SIG-M5 (cell line): ENCODE results near the gene TRIM64C.
"Not testable (repeated sequence)": the region's sequence is repeated elsewhere in the genome, so short reads cannot be mapped to it uniquely, and the experiment has no call there.

Source experiments
- DNase-seq: peaks from one replicate; lab custom pipeline; 2025; lab: John Stamatoyannopoulos, UW

The TRIM64C gene

GRCh38 chr11:49059012-49059411 lies at the start of gene TRIM64C:
TSS of gene TRIM64C (minus strand) at chr11:49059112. CDS start at chr11:49059112, 0 bp downstream.
- DNase-seq, result not testable (repeated sequence)

GRCh38 chr11:49102356-49102755 lies 43.4 kb upstream of the TRIM64C start:
- DNase-seq, result not testable (repeated sequence)

GRCh38 chr11:49069897-49070296 lies 11.0 kb upstream of the TRIM64C start:
- not testable (repeated sequence) for DNase-seq

GRCh38 chr11:49049821-49050220 lies 9.1 kb downstream of the TRIM64C start:
- not testable (repeated sequence) for DNase-seq

GRCh38 chr11:49048229-49048628 lies 10.7 kb downstream of the TRIM64C start:
- DNase-seq, result not testable (repeated sequence)

- not testable (repeated sequence) for DNase-seq
Measured at GRCh38 chr11:49028523-49028922, 30.4 kb downstream of the TRIM64C start, which contains the start of gene TRIM49B. TSS of gene TRIM49B (plus strand) at chr11:49028823. CDS start at chr11:49031600, 2,777 bp downstream.
